Activated CD8-positive, alpha-beta memory T cell treated with anti-CD3 and anti-CD28 coated beads, Interleukin-2, amount 50 U/mL, for 24 hours (primary cell): Measurements from ENCODE around the gene HIRIP3.
A peak's percentile ranks its signal among the peaks of the same experiment; 100 is the strongest.

Source experiments
- DNase-seq: peaks from one replicate; pipeline ENCODE4 v3.0.0-alpha.2; 2020; ENCODE audit errors: extremely low read depth

HIRIP3 gene

GRCh38 chr16:29999605-30000004 is 4.2 kb upstream of the HIRIP3 start:
- DNase-seq, result no peak

DNA sequence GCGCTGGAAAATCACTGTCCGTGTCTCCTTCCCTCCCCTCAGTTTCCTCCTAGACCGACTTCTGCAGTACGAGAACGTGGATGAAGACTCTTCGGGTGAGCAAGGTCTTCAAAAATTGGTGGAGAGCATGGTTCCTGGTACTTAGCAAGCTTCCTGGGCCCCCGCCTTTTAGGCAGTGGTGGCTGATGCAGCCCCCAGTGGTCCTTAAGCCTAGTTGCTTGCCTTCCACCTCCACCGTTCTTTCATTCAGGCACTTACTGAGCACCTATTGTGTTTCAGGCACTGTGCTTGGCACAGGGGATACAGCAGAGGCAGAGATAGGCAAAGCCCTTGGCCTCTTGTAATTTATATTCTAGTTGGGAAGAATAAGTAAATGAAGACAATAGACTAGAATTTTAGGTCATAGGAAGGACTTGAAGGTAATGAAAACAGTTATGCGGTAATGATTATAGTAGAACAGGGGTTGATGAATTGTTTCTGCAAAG is 1.4 kb upstream of the HIRIP3 start:
- DNase-seq, result no peak

DNA sequence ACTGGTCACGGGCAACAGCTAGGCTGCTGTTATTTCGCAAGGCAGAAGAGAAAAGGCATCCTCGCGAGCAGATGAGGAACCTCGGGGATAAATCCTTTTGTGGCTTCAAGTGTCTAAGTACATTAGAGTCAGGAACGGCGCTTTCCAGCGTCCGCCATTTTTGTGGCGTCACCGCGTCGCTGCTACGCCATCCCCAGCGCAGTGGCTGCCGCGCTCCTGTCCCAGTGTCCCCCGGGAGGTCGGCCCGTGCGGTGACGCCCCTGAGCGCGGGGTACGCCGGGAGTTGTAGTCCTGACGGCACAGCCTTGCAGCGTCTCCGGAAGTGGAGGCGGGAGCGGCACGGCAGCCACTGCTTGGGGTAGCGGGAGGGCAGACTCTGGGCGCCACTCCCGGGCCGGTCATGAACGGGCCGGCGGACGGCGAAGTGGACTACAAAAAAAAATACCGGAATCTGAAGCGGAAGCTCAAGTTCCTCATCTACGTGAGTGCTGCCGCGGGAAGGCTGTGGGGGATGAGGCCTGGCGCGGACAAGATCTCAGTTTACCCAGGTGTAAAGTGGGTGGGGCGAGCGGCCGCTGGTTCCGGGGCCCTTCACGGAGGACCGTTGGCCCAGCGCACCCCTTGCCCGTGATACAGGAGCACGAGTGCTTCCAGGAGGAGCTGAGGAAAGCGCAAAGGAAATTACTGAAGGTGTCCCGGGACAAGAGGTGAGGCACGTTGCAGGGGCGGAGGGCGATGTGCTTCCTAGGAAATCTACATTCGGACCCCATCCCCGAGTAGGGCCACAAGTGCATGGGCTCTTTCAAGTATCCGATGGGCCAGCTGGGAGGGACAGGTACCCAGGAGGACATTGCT is 721 bp upstream of the HIRIP3 start, which contains the start of gene INO80E:
INO80E (plus strand) TSS at position 331 of the 855 bp plus-strand sequence; CDS start at position 401, 70 bp downstream.
- DNase-seq, result peak; percentile 98

- peak; percentile 17 for DNase-seq
Observed at GRCh38 chr16:29994600-29995323, 655 bp downstream of the HIRIP3 start.

DNA sequence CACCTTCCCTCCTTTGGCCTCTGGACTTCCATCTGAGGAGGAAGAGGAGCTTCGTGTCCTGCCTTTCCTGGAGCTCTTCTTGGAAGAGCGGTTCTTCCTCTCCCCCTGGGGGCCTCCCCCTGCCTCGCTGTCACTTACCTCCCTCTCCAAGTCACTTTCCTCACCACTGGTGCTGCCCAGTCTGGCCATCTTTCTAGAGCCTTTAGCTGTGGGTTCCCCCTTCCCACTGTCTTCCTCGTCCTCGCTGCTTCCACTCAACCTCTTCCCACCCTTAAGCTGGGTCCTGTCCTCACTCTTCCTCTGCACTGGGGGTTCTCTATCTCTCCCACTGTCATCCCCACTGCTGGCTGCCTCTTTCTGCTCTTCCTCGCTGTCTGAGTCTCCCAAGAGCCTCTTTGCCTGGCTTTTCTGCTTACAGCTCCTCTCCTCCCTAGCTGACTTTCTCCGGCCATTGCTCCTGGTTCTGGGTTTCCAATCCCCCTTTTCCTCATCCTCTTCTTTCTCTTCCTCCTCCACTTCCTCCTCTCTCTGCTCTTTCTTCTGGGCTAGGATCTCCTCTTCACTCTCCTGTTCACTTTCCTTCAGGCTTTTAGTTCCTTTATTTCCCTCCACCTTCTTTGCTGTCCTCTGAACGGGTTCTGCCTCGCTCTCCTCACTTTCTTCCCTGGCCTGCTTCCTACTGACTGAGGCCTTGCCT is 1.4 kb downstream of the HIRIP3 start:
- DNase-seq, result no peak

GRCh38 chr16:29993191-29993902 is 2.1 kb downstream of the HIRIP3 start:
- DNase-seq, result no peak

DNA sequence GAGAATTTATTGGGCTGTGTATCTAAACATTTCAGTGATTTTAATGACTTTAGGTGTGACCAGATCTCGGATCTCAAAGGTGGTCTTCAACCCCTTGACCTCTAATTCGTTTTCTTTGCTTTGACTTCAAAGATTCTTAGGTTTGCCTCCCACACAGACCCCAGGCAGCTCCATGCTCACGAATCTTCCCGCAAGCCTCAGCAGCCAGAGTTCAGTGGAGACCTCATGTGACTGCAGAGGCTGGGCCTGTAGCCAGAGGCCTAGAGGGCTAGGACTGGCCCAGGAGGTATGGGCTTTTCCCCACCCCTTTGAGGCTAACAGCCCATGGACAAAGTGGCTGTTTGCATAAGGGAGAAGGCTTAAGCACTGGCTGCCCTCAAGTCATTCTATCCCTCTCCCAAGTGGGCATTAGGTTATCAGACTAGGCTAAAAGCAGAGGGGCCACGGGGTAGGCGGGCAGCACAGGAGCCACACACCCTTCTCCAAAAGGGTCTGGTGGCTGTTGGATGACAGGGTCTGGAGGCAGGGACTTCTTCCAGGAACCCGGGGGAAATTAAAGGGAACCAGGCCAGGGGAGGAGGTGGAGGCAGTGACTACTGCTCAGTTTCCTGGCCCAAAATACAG is 3.0 kb downstream of the HIRIP3 start:
- DNase-seq, result no peak

GRCh38 chr16:29991571-29991904 is 3.9 kb downstream of the HIRIP3 start:
- no peak for DNase-seq

DNA sequence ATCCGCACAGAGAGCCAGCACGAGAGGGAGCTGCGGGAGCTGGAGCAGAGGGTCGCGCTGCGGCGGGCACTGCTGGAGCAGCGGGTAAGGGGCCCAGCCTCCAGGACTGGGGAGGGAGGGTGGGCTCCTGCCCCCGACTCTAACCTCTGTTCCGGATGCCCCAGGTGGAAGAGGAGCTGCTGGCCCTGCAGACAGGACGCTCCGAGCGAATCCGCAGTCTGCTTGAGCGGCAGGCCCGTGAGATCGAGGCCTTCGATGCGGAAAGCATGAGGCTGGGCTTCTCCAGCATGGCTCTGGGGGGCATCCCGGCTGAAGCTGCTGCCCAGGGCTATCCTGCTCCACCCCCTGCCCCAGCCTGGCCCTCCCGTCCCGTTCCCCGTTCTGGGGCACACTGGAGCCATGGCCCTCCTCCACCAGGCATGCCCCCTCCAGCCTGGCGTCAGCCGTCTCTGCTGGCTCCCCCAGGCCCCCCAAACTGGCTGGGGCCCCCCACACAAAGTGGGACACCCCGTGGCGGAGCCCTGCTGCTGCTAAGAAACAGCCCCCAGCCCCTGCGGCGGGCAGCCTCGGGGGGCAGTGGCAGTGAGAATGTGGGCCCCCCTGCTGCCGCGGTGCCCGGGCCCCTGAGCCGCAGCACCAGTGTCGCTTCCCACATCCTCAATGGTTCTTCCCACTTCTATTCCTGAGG is 4.4 kb downstream of the HIRIP3 start:
- no peak for DNase-seq

DNA sequence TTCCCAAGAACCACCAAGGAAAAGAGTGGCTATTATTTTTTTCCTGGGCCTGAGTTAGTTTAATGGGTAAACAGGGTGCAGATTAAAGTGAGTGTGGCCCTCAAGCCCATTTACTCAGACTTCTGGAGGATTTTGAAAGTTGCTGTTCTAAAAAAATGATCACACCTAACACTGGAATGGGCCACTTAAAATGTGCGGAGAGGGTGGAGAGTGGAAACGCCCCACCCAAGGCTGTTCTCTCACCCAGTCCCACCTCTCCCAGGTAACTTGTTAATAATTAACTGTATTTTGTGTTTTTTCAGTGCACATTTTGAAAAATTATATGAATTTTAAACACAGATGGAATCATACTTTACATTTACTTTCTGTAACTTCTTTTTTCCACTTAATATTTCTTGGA is 5.4 kb downstream of the HIRIP3 start:
- DNase-seq, result no peak

GRCh38 chr16:29989111-29989858 is 6.1 kb downstream of the HIRIP3 start:
- no peak for DNase-seq

DNA sequence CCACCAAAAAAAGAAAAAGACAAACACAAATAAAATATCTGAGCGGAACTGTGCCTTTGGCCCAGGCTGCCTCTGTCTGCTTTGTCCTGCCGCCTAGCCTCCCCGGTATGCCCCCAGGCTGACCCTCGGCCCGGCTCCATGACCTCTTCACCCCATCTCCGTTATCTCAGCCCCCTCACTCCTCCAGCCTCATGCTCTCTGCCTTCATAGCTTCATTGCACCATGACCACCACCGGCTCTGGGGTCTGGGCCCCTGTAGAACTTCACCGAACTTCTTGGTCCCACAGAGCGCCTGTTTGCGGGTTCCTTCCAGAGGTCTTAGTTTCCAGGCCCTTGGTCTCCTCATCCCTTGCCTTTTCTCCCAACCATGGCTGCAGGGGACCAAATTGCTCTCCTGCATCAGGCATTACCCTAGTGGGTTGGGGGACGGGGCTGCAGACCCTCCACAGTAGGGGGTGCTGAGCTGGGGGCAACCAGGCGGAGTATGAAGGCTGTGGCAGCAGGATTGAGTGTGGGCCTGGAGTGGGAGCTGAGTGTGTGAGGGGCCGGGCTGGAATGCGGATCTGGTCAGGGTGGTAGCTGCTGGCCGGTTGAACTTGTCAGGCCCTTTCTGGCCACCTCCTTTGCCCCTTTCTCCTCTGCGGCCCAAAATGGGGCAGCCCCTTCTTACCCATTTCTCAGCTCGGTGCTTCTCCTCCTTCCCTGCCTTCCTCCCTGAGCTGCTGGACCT is 6.9 kb downstream of the HIRIP3 start:
- no peak for DNase-seq

GRCh38 chr16:29987371-29988085 is 7.9 kb downstream of the HIRIP3 start:
- no peak for DNase-seq

- DNase-seq, result no peak
Observed at GRCh38 chr16:29986931-29987330, 8.5 kb downstream of the HIRIP3 start.

DNA sequence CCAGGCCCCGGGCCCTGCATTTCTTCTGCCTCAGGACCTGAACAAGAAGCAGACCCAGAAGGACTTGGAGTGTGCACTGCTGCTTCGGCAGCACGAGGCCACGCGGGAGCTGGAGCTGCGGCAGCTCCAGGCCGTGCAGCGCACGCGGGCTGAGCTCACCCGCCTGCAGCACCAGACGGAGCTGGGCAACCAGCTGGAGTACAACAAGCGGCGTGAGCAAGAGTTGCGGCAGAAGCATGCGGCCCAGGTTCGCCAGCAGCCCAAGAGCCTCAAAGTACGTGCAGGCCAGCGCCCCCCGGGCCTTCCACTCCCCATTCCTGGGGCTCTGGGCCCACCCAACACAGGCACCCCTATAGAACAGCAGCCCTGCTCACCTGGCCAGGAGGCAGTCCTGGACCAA is 9.2 kb downstream of the HIRIP3 start:
- DNase-seq, result no peak

DNA sequence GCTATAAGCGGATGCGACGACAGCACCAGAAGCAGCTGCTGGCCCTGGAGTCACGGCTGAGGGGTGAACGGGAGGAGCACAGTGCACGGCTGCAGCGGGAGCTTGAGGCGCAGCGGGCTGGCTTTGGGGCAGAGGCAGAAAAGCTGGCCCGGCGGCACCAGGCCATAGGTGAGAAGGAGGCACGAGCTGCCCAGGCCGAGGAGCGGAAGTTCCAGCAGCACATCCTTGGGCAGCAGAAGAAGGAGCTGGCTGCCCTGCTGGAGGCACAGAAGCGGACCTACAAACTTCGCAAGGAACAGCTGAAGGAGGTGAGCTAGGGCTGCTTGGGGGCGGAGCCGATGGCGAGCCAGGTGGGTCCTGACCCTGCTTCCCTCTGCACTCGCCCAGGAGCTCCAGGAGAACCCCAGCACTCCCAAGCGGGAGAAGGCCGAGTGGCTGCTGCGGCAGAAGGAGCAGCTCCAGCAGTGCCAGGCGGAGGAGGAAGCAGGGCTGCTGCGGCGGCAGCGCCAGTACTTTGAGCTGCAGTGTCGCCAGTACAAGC is 10.1 kb downstream of the HIRIP3 start:
- DNase-seq, result no peak

GRCh38 chr16:29984764-29985147 is 10.7 kb downstream of the HIRIP3 start:
- no peak for DNase-seq

DNA sequence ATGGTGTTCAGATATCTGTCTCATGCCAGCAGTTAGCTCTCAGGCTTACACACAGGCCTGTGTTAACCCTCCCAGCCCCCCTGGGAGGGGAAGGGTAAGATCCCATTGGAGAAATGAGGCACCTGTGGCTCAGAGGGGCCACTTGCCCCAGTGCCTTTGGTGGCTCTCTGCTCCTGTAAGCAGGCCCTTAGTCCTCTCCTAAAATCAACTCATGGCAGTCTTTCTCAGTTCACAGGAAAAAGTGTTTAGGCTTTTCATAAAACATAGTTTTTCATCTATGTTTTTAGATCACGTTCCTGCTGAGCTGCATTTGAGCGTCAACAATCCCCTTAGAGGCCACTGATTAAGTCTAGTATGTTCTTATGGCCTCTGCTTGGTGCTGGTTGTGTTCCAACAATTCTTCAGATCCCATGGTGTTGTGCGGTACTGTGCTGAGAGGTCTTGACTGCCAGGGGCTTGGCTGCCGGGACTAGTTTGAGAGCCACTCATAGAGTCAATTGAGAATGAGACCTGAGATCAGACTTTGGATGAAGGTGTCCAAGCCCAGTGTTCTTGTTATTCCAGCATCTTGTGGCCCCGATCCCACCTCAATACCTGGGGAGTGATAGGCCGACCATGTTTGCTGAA is 11.2 kb downstream of the HIRIP3 start:
- DNase-seq, result no peak
